ENCODE measurements around the gene HNRNPUL1.

- TF ChIP-seq CTCF (conservative IDR thresholded peaks at IDR 0.05) (no peak), ZFX (IDR thresholded peaks at IDR 0.05) (no peak)
Observed at GRCh38 chr19:41305927-41306793, 42.0 kb downstream of the HNRNPUL1 start.

All from C4-2B (cell line).